Adrenal gland (tissue), 5 donors: ENCODE data around the gene HMGN4.

Source experiments
- CTCF ChIP-seq, 6 experiments: fragments of 450-650 bp in 4 of 6; fragments of 200-600 bp in 2 of 6; sonication (generic) in 1 of 6; IDR thresholded peaks; 1 replicate in 5 of 6; 2 replicates in 1 of 6; pipeline versions ENCODE4 v1.5.1 to v1.8.0; 2016 to 2021; ENCODE audit warnings: antibody characterized with exemption in 6 of 6, mild to moderate bottlenecking in 2 of 6, moderate library complexity in 1 of 6
- POLR2A ChIP-seq, 2 donors: fragments of 450-650 bp; IDR thresholded peaks; one replicate each; pipeline ENCODE4 v1.6.1; 2017; ENCODE audit warnings: antibody characterized with exemption in 2 of 2, mild to moderate bottlenecking in 2 of 2, moderate library complexity in 1 of 2
- donor health status: DM: no; HTN: no; CAD: no.

DNA sequence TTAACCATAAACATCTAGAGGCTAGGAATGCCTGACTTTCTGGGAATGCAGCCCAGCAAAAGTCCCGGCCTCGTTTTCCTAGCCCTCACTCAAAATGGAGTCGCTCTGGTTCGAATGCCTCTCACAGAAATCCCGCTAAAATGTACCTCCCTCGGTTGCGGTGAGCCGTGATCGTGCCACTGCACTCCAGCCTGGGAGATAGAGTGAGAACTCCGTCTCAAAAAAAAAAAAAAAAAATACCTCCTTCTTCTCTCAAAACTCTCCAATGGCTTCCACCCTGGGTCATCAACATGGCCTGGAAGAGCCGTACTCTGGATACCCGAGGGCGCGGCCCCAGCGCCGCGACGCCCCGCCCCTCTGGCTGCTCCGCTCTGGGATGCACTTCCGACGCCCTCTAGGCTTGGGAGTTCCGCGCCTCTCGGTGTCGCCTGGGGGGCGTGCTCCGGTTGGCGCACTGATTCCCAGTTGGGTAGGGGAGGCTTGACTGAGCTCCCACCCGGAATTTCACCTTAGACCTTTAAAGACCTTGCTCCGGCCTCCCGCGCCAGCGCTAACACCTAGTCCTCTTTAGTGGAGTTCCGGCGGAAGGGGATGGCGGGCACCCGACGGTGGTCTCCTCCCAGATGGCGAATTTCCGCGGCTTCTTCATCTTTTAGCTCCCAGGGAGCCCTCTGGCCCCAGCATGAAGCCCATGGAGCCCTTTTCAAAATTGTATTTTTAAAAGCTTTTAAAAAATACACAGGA is 12.3 kb downstream of the HMGN4 start:
- no peak for TF ChIP-seq CTCF (IDR thresholded peaks at IDR 0.05)
- no peak for TF ChIP-seq POLR2A (IDR thresholded peaks at IDR 0.05)
